Kidney epithelial cell (primary cell): Measurements from ENCODE around the gene CLMN. TPM values are rescaled to one million over a fixed set of nuclear protein-coding genes. Genes with fewer than 3 reads are reported as not detected.
"Not testable (repeated sequence)": the region's sequence is repeated elsewhere in the genome, so short reads cannot be mapped to it uniquely, and the experiment has no call there.

ENCODE experiments used
- DNase-seq: peaks from one replicate; pipeline ENCODE4 v3.0.0-alpha.2; 2010; ENCODE audit warnings: low read depth
- H3K27me3 ChIP-seq: 2 replicates; pipeline ENCODE4 v1.6.0; 2011; ENCODE audit warnings: low read length; ENCODE audit not compliant: control insufficient read depth, insufficient read depth
- H3K36me3 ChIP-seq: 2 replicates; pipeline ENCODE4 v1.5.1; 2011; ENCODE audit warnings: low read length; ENCODE audit not compliant: control insufficient read depth, insufficient read depth
- H3K4me3 ChIP-seq: 2 replicates; pipeline ENCODE4 v1.5.1; 2011; ENCODE audit warnings: low read depth, mild to moderate bottlenecking, control low read depth, low read length
- CTCF ChIP-seq: IDR thresholded peaks from 2 replicates; pipeline ENCODE4 v1.5.1; 2011; ENCODE audit warnings: mild to moderate bottlenecking, moderate library complexity, low read length, control low read depth, inconsistent platforms; ENCODE audit not compliant: insufficient read depth, poor library complexity, severe bottlenecking
- total RNA-seq: library from RNA; depleted of rRNA; stranded (reverse); fragments of >200 nt; gene quantifications from 2 replicates; pipeline ENCODE4 v1.2.3, GENCODE V29; 2015

CLMN gene
- total RNA-seq, 1 donor from 2014 or later = 9.8 TPM

- Histone ChIP-seq H3K27me3 (no peaks in the 10 kb centered on the region), H3K36me3 (no peaks in the 10 kb centered on the region), H3K4me3 (no peak overlapping the region)
- TF ChIP-seq CTCF = no peak
- no peak for DNase-seq
Measured at GRCh38 chr14:95143808-95144620, 175.7 kb downstream of the CLMN start.

GRCh38 chr14:95142208-95142607 lies 177.5 kb downstream of the CLMN start:
- no peak overlapping the region for H3K4me3 ChIP-seq
- H3K27me3 ChIP-seq = no peaks in the 10 kb centered on the region
- TF ChIP-seq CTCF = no peak
- no peaks in the 10 kb centered on the region for H3K36me3 ChIP-seq
- no peak for DNase-seq

- TF ChIP-seq CTCF = no peak
- Histone ChIP-seq H3K27me3 (no peaks in the 10 kb centered on the region), H3K36me3 (no peaks in the 10 kb centered on the region), H3K4me3 (no peak overlapping the region)
- DNase-seq = no peak
Measured at GRCh38 chr14:95141684-95142083, 178.0 kb downstream of the CLMN start.

- H3K4me3 ChIP-seq = no peak overlapping the region
- DNase-seq = no peak
- no peaks in the 10 kb centered on the region for H3K36me3 ChIP-seq
- no peaks in the 10 kb centered on the region for H3K27me3 ChIP-seq
- TF ChIP-seq CTCF = no peak
Measured at GRCh38 chr14:95140060-95140858, 179.4 kb downstream of the CLMN start.

- DNase-seq = no peak
- H3K36me3 ChIP-seq = no peaks in the 10 kb centered on the region
- no peaks in the 10 kb centered on the region for H3K27me3 ChIP-seq
- no peak for TF ChIP-seq CTCF
- H3K4me3 ChIP-seq = no peak overlapping the region
Measured at GRCh38 chr14:95138876-95139275, 180.8 kb downstream of the CLMN start.

GRCh38 chr14:95138455-95138854 lies 181.3 kb downstream of the CLMN start:
- H3K27me3 ChIP-seq, H3K4me3 ChIP-seq, H3K36me3 ChIP-seq, DNase-seq: not testable (repeated sequence)
